ENCODE data around the gene SLC9A3. TPM values are rescaled to one million over a fixed set of nuclear protein-coding genes. Genes with fewer than 3 reads are reported as not detected.
"Not testable (repeated sequence)": the region's sequence is repeated elsewhere in the genome, so short reads cannot be mapped to it uniquely, and the experiment has no call there.

The SLC9A3 gene
- total RNA-seq, 1 experiment from 2014 or later = 9.1 TPM

GRCh38 chr5:479566-480319 is 44.5 kb downstream of the SLC9A3 start:
- no peak for DNase-seq (ENCODE audit: extremely low read depth, low read depth)

GRCh38 chr5:478982-479535 is 45.2 kb downstream of the SLC9A3 start:
- DNase-seq (ENCODE audit: extremely low read depth, low read depth) = no peak

- DNase-seq (ENCODE audit: extremely low read depth, low read depth) = no peak
These were observed 45.8 kb downstream of the SLC9A3 start for GRCh38 chr5:478369-478981.

- no peak for DNase-seq (ENCODE audit: extremely low read depth, low read depth)
These were observed 46.4 kb downstream of the SLC9A3 start for GRCh38 chr5:477871-478270.

- DNase-seq (ENCODE audit: extremely low read depth, low read depth) = no peak
These were observed 47.0 kb downstream of the SLC9A3 start for GRCh38 chr5:477247-477646.

- no peak for DNase-seq (ENCODE audit: extremely low read depth, low read depth)
These were observed 47.5 kb downstream of the SLC9A3 start for GRCh38 chr5:476814-477175.

- DNase-seq (ENCODE audit: extremely low read depth, low read depth) = no peak
These were observed 48.0 kb downstream of the SLC9A3 start for GRCh38 chr5:476102-476813.

- no peak for DNase-seq (ENCODE audit: extremely low read depth, low read depth)
These were observed 48.5 kb downstream of the SLC9A3 start for GRCh38 chr5:475704-476101.

- DNase-seq (ENCODE audit: extremely low read depth, low read depth) = no peak
These were observed 49.2 kb downstream of the SLC9A3 start for GRCh38 chr5:474840-475661.

GRCh38 chr5:474232-474839 is 49.9 kb downstream of the SLC9A3 start:
- DNase-seq (ENCODE audit: extremely low read depth, low read depth) = not testable (repeated sequence)

- no peak for DNase-seq (ENCODE audit: extremely low read depth, low read depth)
These were observed 50.6 kb downstream of the SLC9A3 start for GRCh38 chr5:473551-474192.

- peak; percentile 80 for DNase-seq (ENCODE audit: extremely low read depth, low read depth)
These were observed 51.3 kb downstream of the SLC9A3 start for GRCh38 chr5:472656-473550.

GRCh38 chr5:472076-472655 is 52.1 kb downstream of the SLC9A3 start:
- no peak for DNase-seq (ENCODE audit: extremely low read depth, low read depth)

GRCh38 chr5:471750-472058 is 52.5 kb downstream of the SLC9A3 start:
- no peak for DNase-seq (ENCODE audit: extremely low read depth, low read depth)

- no peak for DNase-seq (ENCODE audit: extremely low read depth, low read depth)
These were observed 53.1 kb downstream of the SLC9A3 start for GRCh38 chr5:470961-471749.

- DNase-seq (ENCODE audit: extremely low read depth, low read depth) = no peak
These were observed 54.3 kb downstream of the SLC9A3 start for GRCh38 chr5:469752-470483.

GRCh38 chr5:468401-468800 is 55.8 kb downstream of the SLC9A3 start:
- DNase-seq (ENCODE audit: extremely low read depth, low read depth) = no peak
